CD4-positive, alpha-beta T cell treated with Interleukin-1 beta for 1 hour (primary cell): ENCODE results near the gene TMC8.
"Not testable (repeated sequence)": the region's sequence is repeated elsewhere in the genome, so short reads cannot be mapped to it uniquely, and the experiment has no call there.

ENCODE experiments used
- DNase-seq, 2 donors: peaks; one replicate each; pipeline ENCODE4 v3.0.0-alpha.2; 2020 to 2022

TMC8 gene

GRCh38 chr17:78138204-78139060 lies 7.9 kb downstream of the TMC8 start:
- no peak for DNase-seq

DNA sequence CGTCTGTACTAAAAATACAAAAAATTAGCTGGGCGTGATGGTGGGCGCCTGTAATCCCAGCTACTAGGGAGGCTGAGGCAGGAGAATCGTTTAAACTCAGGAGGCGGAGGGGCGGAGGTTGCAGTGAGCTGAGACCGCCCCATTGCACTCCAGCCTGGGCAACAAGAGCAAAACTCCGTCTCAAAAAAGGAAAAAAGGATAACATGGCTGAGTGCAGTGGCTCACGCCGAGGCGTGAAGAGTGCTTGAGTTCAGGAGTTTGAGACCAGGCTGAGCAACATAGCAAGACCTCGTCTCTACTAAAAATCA lies 9.2 kb downstream of the TMC8 start:
- not testable (repeated sequence) for DNase-seq

DNA sequence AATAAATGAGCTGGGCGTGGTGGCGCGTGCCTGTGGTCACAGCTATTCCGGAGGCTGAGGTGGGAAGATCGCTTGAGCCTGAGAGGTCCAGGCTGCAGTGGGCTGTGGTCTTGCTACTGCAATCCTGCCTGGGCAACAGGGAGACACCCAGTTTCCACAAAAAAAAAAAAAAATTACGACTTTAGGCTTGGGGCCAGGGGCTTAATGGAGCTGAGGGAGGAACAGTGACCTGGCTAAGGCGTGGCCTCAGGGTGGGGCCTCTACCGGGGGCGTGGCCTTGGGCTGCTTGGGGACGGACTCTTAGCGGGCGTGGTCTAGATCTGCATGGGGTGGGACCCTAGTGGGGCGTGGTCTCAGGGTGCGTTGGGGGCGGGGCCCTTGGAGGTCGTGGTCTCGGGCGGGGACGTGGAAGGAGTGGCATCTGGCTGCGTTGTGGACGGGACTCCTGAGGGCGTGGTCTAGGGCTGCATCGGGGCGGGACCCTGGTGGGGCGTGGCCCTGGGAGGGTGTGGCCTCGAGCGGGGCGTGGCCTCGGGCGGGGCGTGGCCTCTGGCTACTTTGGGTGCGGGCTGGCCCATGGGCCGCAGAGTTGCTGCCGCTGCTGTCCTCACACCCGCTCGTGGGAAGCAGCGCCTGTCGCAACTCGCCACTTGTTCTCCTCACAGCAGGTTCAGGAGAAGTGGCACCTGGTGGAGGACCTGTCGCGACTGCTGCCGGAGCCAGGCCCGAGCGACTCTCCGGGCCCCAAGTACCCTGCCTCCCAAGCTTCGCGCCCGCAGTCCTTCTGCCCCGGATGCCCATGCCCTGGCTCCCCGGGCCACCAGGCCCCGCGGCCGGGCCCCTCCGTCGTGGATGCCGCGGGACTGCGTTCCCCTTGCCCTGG lies 9.8 kb downstream of the TMC8 start:
- DNase-seq, result peak; percentile 97

- DNase-seq, result no peak
These were observed 11.0 kb downstream of the TMC8 start for GRCh38 chr17:78141437-78142118.

- no peak for DNase-seq
These were observed 11.7 kb downstream of the TMC8 start for GRCh38 chr17:78142119-78142861.

- DNase-seq, result no peak
These were observed 12.9 kb downstream of the TMC8 start for GRCh38 chr17:78143214-78144146.

DNA sequence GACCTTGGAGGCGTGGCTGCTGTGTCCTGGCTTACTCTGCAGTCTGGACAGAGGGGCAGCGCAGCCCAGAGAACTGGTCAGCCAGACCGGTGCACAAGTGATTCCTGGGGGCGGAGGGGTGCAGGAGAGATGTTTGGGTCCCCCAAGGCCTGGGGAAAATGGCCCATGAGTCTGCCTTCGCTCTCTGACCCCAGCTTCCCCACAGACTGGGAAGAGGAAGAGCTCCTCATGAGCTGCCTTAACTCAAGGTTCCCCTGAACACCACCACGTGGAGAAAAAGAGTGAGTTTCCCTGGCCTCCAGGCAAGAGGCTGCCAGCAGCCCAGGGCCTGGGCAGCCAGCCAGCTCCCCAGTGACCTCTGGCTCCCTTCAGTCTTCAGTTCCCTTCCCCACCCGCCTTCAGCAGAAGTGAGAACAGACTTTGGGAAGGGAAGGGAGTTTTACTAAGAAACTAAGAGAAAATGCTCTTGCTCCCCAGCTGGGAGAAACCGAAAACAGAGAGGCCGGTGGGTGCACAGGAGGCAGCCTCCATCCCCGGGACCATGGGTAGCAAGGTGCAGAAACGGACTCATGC lies 13.7 kb downstream of the TMC8 start:
- DNase-seq, result peak in 1 of 2 donors; percentile 71

DNA sequence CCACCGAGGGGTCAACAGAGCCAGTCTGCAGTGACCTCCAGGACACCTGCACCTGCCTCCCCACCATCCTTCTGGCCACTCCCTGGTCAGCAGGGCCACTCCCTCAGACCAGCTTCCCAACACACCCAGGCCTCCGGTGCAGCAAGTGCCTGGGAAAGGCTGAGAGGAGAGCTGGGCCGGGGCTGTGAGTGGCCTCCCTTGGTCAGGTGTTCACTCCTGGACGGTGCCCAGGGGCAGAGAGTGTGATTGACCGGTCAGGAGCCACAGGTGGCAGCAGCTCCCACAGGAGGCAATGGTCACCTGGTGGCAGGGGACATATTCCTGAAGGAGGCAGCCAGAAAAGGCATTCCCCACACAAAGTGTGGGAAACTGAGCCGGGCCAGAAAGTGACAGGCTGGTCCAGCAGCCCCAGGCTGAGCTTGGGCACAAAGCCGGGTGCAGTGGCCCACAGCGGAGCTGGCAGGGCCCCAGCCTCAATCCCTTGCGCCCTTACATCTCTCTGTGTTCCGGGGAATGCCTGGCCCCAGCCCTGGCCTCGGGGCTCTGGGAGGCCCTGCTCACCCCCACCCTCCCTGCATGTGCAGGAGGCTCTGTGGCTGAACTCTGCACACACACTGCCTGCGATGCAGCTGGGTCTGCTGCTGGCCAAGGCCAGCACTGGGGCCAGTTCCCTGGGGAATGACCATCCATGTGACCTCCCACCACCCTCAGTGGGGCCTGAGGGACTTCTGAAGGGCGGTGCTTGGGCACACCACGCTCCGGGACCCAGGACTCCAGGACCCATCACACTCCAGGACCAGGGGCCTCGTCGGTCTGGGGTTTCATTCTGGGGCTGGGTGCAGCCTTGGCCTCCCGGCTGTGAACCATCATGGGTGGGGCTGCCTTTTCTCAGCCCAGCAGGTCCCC lies 14.4 kb downstream of the TMC8 start:
- DNase-seq, result no peak

GRCh38 chr17:78146471-78146869 lies 15.9 kb downstream of the TMC8 start:
- no peak for DNase-seq

DNA sequence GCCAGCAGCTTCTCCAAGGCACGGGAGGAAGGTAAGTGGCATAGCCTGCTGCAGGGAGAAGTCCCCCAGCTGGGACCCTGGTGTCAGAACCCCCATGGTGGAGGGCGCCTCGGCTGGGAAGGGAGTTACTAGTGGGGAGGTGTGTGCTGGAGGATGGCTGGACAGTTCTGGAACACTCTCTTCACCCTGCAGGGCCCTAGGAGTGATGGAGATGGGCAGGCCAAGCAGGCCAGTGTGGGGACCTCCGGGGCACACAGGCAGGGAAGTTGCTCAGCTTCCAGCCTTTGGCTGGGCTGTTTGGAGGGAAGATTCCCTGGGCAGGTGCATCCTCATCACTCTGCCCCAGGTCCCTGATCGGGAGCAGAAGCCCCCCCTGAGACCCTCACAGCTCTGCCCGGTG lies 16.3 kb downstream of the TMC8 start:
- no peak for DNase-seq

DNA sequence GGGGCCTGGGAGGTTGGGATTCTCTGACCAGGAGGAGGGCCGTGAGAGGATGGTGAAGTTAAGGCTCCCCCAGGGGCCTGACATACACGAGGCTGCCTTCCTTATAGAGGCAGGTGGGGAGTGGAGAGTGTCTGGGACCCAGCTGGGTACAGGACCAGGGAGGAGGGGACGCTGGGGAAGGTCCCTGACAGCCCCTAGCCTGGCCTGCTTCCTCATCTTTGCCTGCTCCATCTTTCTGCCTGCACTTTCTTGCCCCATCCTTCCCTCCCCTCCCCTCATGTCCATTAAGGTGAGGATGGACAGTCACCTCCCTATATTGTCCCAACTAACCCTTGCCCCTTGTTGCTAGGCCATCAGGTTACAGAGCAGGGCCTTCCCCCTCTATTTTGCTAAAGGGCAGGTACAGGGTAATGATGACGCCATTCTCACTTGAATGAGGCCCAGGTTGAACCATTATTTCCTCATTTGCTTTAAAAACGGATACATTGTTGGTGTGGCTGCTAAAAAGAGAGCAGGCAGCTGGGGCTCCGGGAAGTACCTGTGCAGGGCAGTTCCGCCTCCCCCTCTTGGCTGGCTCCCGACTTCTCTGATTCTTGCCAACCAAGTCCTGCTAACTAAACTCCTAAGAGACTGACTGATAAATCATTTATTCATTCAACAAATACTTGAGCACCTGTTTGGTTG lies 16.9 kb downstream of the TMC8 start:
- DNase-seq, result peak in 1 of 2 donors; percentile 75

DNA sequence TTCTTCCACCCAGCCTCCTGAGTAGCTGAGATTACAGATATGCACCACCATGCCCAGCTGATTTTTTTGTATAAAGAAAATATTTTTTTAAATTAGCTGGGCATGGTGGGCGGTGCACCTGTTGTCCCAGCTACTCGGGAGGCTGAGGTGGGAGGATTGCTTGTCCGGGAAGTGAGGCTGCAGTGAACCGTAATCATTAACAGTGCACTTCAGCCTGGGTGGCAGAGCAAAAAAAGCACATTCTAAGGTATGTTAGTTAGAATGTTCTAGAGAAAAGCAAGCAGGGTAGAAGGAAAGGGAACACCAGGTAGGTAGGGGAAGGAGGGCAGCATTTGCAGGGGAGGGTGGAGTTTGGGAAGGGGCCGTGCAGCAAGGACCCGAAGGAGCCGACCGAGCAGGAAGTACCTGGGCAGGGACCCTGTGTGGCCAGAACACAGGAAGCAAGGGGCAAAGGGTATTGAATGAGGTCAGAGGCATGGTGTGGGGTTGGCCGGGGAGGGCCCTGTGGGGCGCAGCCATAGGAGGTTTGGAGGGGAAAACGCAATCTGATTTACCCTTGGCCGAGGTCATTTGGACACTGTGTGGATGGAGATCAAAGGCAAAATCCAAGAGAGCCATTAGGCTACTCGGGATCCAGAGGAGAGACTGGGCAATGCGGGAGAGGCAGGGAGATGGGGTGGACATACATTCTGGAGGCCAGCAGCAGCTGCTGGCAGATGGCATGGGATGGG lies 17.9 kb downstream of the TMC8 start:
- DNase-seq, result no peak

- no peak for DNase-seq
These were observed 21.0 kb downstream of the TMC8 start for GRCh38 chr17:78151514-78152008.

DNA sequence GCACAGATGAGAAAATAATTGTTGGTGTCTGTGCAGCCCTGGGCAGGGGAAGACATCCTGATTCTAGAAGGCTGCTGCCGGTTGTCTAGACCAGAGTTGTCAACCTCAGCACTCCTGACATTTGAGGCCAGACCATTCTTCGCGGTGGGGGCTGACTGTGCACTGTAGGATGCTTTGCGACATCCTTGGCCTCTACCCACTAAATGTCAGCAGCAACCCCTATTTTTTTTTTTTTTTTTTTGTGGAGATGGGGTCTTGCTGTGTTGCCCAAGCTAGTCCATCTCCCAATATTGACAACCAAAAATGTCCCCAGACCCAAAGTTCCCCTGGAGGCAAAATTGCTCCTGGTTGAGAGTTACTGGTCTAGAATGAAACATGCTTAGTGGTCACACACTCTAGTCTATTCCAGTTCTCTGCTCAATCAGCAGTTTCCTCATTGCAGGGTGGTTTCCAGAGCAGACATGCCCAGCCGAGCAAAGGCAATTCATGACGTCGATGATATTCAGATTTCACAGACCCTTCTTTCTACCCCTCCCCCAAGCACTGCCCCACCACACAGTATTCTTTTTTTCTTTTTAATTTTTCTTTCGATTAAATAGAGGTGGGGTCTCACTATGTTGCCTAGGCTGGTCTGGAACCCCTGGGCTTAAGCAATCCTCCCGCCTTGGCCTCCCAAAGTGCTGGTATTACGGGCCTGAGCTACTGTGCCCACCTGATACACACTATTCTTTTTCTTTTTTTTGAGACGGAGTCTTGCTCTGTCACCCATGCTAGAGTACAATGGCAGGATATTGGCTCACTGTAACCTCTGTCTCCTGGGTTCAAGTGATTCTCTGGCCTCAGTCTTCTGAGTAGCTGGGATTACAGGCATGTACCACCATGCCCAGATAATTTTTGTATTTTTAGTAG lies 24.6 kb downstream of the TMC8 start:
- DNase-seq, result peak in 1 of 2 donors; percentile 79

DNA sequence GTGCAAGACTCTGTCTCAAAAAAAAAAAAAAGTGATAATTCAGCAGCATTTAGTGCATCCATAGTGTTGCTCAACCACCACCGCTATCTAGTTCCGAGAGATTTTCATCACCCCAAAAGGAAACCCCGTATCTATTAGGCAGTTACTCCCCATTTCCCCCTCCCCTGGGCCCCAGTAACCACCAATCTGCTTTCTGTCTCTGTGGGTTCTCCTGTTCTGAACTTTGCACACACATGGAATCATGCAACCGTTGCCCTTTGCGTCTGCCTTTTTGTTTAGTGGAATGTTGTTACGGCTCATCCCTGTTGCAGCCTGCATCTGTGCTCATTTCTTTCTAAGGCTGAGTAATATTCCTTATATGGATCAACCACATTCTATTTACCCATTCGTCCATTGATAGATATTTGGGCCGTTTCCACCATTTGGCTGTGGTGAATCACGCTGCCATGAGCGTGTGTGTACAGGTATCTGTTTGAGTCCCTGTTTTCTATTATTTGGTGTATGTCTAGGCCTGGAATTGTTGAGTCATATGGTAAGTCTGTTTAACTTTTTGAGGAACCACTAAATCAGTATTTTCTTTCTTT lies 29.1 kb downstream of the TMC8 start:
- DNase-seq, result no peak

- DNase-seq, result no peak
These were observed 33.5 kb downstream of the TMC8 start for GRCh38 chr17:78163881-78164747.
